ENCODE data around the gene PPFIBP2. TPM values are rescaled to one million over a fixed set of nuclear protein-coding genes. Genes with fewer than 3 reads are reported as not detected.

PPFIBP2 gene
- total RNA-seq, 2 experiments from 2014 or later, result 22.2 to 26.1 TPM

DNA sequence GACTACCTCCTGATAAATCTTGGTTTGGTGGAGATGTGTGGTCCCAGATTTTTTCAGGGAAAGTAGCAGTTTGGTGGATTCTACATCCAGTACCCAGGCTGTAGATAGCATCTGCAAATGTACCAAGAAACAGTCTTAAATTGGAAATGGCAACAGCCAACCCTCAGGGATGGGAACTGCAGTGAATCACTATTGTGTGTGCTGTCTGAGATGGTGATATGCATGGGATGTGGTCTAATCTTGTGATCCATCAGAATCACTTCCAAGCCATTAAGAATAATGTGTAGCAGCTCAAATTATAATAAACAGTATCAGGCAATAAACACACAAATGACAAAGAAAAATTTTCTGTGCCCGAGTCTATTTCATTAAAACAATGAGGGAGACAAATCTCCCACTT is 25.1 kb upstream of the PPFIBP2 start:
- H3K9me3 Mint-ChIP-seq, result no peaks in the 10 kb centered on the region
- no peaks in the 10 kb centered on the region for H3K27me3 Mint-ChIP-seq (ENCODE audit: low read depth)
- DNase-seq, result no peak
- H3K27ac Mint-ChIP-seq, result no peak overlapping the region
- intact Hi-C loops (cut with micrococcal nuclease), result no loop called here
- H3K36me3 Mint-ChIP-seq (ENCODE audit: low read depth), result no peaks in the 10 kb centered on the region
- no peaks in the 10 kb centered on the region for H3K4me1 Mint-ChIP-seq (ENCODE audit: low read depth)
- no peak overlapping the region for H3K4me3 Mint-ChIP-seq
- CTCF ChIA-PET, result no interaction called here

DNA sequence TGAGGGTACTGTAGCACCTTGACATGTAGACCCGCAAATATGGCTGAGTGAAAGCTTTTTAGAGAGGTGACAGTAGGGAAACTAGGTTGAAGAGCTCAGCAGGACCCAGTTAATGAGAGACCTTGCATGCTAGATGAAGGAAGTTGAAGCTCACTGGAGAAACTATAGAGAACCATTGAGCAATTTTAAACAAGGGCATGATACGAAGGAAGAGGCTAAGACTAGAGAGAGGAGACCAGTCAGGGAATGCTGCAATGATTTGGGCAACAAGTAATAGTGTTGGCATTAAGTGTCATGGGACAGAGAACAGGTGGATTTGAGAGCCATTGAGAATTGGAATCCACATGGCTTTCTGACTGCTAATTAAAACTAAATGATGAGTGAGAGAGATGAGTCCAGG is 24.4 kb upstream of the PPFIBP2 start:
- Mint-ChIP-seq H3K27ac (no peak overlapping the region), H3K9me3 (no peaks in the 10 kb centered on the region), H3K4me1 (ENCODE audit: low read depth) (no peaks in the 10 kb centered on the region), H3K4me3 (no peak overlapping the region), H3K27me3 (ENCODE audit: low read depth) (no peaks in the 10 kb centered on the region), H3K36me3 (ENCODE audit: low read depth) (no peaks in the 10 kb centered on the region)
- no peak for DNase-seq
- CTCF ChIA-PET, result no interaction called here
- intact Hi-C loops (cut with micrococcal nuclease), result no loop called here

DNA sequence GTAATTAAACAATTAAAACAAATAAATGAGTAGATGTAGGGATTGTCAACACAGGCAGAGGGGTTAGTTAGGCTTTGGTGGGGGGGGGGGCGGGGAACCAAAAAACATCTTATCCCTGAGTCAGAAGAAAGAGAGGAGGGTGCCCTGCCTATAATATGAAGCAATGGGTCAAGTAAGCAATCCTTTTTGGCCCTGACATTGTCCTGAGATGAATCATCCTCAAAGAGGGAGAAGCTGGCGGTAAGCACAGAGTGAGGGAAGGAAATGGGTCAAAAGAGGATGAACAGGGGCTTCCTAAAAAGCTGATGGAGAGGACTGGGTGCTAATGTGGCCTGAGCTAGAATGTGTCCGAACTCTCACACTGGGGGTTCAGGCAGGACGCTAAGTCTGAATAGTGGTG is 23.7 kb upstream of the PPFIBP2 start:
- no peak overlapping the region for H3K27ac Mint-ChIP-seq
- no peak for DNase-seq
- intact Hi-C loops (cut with micrococcal nuclease), result no loop called here
- H3K27me3 Mint-ChIP-seq (ENCODE audit: low read depth), result no peaks in the 10 kb centered on the region
- no peaks in the 10 kb centered on the region for H3K4me1 Mint-ChIP-seq (ENCODE audit: low read depth)
- CTCF ChIA-PET, result interaction anchor here (1.0 kb wide), 1 partner anchor 197 kb away, joined by 3 read pairs; no protein-coding TSS in a partner anchor
- no peak overlapping the region for H3K4me3 Mint-ChIP-seq
- no peaks in the 10 kb centered on the region for H3K9me3 Mint-ChIP-seq
- H3K36me3 Mint-ChIP-seq (ENCODE audit: low read depth), result no peaks in the 10 kb centered on the region

DNA sequence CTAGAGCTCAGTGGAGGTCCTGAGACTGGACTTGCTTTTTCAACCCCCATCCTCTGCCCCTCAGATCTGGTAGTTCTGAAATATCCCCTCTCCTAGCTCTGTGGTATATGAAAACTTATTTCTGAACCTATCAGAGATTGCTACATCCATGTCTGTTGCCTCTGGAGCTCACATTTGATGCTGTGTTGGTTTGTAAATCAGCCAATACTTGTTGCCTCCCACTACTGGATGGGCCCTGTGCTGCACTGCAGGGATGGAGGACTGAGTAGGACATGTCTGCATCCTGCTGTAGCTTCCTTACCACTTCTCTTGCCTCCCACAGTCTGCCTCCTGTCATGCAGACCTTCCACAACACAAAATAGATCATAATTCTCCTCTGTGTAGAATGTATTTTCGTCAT is 23.3 kb upstream of the PPFIBP2 start:
- no peaks in the 10 kb centered on the region for H3K4me1 Mint-ChIP-seq (ENCODE audit: low read depth)
- CTCF ChIA-PET, result interaction anchor here (0.8 to 1.0 kb wide), 2 partner anchors 197 to 482 kb away, joined by 3 read pairs; no protein-coding TSS in a partner anchor

DNA sequence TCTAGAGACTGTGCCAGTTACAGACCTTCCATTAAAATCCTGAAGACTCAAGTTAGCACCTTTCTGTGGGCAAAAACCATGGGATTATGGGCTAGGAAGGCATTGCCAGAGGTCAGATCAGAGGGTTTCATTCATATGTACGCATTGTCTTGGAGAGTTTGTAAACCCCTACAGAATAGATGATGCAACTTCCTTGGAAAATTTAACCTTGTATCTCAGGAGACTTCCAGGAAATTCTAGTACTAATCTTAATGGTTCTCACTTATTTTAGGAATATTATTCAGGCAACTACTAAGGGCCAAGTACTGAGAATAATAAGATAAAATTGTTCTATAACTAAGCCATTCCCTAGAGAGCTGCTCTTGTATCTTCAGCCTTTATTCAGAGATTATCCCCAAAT is 21.5 kb upstream of the PPFIBP2 start:
- CTCF ChIA-PET, result no interaction called here
- Mint-ChIP-seq H3K27ac (no peak overlapping the region), H3K27me3 (ENCODE audit: low read depth) (no peaks in the 10 kb centered on the region), H3K4me1 (ENCODE audit: low read depth) (peaks cover 8% of the 10 kb centered on the region), H3K4me3 (no peak overlapping the region), H3K9me3 (no peaks in the 10 kb centered on the region), H3K36me3 (ENCODE audit: low read depth) (no peaks in the 10 kb centered on the region)
- intact Hi-C loops (cut with micrococcal nuclease), result no loop called here
- DNase-seq, result no peak

More for the DNA sequence above, 23.3 kb upstream of the PPFIBP2 start:
- Mint-ChIP-seq H3K4me3 (no peak overlapping the region), H3K27me3 (ENCODE audit: low read depth) (no peaks in the 10 kb centered on the region), H3K9me3 (no peaks in the 10 kb centered on the region), H3K36me3 (ENCODE audit: low read depth) (no peaks in the 10 kb centered on the region), H3K27ac (no peak overlapping the region)
- no peak for DNase-seq
- intact Hi-C loops (cut with micrococcal nuclease), result no loop called here

DNA sequence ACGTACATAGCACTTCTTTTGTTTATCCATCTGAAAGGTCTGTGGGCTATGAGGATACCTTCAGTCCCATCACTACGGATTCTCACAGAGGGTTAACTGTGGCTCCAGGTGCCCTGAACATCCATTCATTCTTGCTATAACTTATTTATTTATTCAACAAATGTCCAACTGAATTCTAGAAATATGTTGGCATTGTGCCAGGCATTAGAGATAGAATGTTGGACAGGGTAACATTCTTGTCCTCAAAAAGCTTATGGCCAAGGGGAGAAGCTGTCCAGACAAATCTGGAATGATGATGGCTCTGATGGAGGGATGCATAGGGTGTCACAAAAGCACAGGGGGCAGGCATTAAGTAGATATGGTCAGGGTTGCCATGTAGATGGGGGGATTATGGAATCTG is 20.1 kb upstream of the PPFIBP2 start:
- DNase-seq, result no peak
- no peaks in the 10 kb centered on the region for H3K27me3 Mint-ChIP-seq (ENCODE audit: low read depth)

DNA sequence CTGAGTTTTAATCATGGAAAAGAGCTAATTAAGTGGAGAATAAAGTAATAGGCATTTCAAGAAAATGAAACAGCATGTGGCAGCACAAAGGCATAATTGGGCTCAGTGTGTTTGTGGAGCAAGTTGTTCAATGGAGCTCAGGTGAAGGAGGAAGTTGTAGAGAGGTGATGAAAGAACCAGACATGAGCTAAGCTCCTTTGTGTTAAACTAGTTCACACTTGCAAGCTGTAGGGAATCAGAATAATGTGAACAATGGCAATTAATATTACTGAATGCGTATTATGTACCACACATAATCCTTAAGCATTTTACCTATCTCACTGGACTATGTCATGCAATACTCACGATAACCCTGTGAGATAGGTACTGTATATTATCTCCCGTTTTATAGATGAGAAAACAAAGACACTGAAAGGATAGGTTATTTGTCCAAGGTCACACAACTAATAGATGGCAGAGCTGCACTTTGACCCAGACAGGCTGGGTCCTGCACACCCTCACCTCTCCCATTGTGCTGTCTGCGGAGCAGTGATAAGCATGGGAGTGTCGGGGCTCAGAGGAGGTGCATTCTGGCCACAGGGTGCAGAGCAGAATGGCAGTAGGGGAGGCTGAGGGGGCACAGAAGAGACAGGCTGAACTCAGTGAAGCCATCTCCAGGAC is 19.6 kb upstream of the PPFIBP2 start:
- H3K4me1 Mint-ChIP-seq (ENCODE audit: low read depth), result peaks cover 8% of the 10 kb centered on the region
- H3K4me3 Mint-ChIP-seq, result no peak overlapping the region
- H3K27ac Mint-ChIP-seq, result no peak overlapping the region
- H3K9me3 Mint-ChIP-seq, result no peaks in the 10 kb centered on the region
- intact Hi-C loops (cut with micrococcal nuclease), result no loop called here
- DNase-seq, result no peak
- H3K36me3 Mint-ChIP-seq (ENCODE audit: low read depth), result no peaks in the 10 kb centered on the region
- H3K27me3 Mint-ChIP-seq (ENCODE audit: low read depth), result no peaks in the 10 kb centered on the region
- CTCF ChIA-PET, result no interaction called here

More for the DNA sequence above, 20.1 kb upstream of the PPFIBP2 start:
- intact Hi-C loops (cut with micrococcal nuclease), result no loop called here
- CTCF ChIA-PET, result no interaction called here
- Mint-ChIP-seq H3K36me3 (ENCODE audit: low read depth) (no peaks in the 10 kb centered on the region), H3K9me3 (no peaks in the 10 kb centered on the region), H3K4me3 (no peak overlapping the region), H3K4me1 (ENCODE audit: low read depth) (peaks cover 8% of the 10 kb centered on the region), H3K27ac (no peak overlapping the region)

DNA sequence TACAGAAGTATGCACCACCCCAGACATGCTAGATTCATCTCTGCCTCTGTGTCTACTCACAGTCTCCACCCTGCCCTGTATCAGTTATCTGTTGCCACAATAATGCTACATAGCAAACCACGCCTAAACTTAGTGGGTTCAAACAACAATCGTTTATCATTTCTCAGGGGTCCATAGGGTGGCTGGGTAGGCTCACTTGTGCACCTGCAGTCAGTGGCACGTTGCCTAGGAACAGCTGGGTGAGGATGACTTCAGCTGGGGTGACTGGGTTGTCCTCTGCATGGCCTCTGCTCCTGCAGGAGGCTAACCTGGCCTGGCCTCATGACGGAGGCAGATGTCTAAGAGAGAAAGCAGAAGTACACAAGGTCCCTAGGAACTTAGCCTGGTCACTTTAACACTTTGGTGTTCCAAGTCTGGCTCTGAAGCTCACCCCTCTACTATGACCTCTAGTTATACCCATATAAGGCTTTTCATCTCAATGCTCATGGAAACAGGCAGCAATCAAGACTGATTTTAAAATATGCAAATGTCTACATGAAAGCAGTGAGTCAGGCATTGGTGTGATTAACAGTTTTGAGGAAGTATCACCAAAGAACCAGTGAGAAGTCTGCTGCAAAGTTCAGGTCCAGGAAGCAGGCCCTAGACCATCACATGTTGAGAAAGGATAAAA is 17.8 kb upstream of the PPFIBP2 start:
- no peak overlapping the region for H3K4me3 Mint-ChIP-seq
- H3K9me3 Mint-ChIP-seq, result no peaks in the 10 kb centered on the region
- H3K36me3 Mint-ChIP-seq (ENCODE audit: low read depth), result no peaks in the 10 kb centered on the region
- peaks cover 8% of the 10 kb centered on the region for H3K4me1 Mint-ChIP-seq (ENCODE audit: low read depth)
- intact Hi-C loops (cut with micrococcal nuclease), result loop anchor here (1.0 kb wide), 1 partner anchor 17 kb away; the partner anchor contains the start of gene PPFIBP2
- peak overlapping the region; percentile 37 for H3K27ac Mint-ChIP-seq
- DNase-seq, result peak; percentile 18
- no peaks in the 10 kb centered on the region for H3K27me3 Mint-ChIP-seq (ENCODE audit: low read depth)
- CTCF ChIA-PET, result no interaction called here

DNA sequence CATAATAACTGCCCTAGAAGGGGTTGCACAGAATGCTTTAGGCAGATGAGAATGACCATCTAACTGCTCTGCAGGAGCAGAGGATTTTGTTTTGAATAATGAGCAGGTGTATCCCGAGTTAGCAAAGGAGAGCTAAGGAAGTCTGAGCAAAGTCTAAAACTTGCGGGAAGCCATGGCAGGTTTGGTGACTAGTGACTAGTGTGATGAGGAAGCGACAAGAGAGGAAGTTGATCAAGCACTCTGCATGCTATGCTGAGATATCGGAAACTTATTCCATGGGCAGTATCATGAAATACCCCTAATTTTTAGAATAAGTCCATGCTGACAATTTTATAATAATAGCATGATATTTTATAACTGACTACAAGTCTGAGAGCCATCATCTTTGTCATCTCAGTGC is 15.6 kb upstream of the PPFIBP2 start:
- Mint-ChIP-seq H3K27ac (no peak overlapping the region), H3K4me3 (no peak overlapping the region), H3K9me3 (no peaks in the 10 kb centered on the region), H3K4me1 (ENCODE audit: low read depth) (peaks cover 8% of the 10 kb centered on the region), H3K27me3 (ENCODE audit: low read depth) (no peaks in the 10 kb centered on the region), H3K36me3 (ENCODE audit: low read depth) (no peaks in the 10 kb centered on the region)
- CTCF ChIA-PET, result no interaction called here
- intact Hi-C loops (cut with micrococcal nuclease), result no loop called here
- no peak for DNase-seq

DNA sequence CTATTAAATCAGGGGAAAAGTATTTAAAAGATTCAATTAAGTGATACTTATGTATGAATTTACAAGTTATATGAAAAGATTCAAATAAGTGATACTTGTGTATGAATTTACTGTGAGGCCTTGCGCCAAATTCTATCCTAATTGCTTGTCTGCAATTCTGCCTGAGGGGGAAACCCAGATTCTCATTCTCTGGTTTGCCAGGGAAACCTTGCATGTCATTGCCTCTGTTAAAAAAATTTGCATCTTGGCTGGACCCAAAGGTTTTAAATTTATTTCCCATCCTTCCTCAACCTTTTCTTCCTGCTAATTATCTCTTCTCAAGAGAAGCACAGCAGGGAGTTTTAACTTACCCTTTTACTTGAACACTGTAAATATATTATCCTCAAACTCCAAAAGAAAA is 14.7 kb upstream of the PPFIBP2 start:
- H3K9me3 Mint-ChIP-seq, result no peaks in the 10 kb centered on the region
- intact Hi-C loops (cut with micrococcal nuclease), result no loop called here
- H3K4me1 Mint-ChIP-seq (ENCODE audit: low read depth), result peaks cover 8% of the 10 kb centered on the region
- no peak overlapping the region for H3K27ac Mint-ChIP-seq
- H3K36me3 Mint-ChIP-seq (ENCODE audit: low read depth), result no peaks in the 10 kb centered on the region
- no peaks in the 10 kb centered on the region for H3K27me3 Mint-ChIP-seq (ENCODE audit: low read depth)
- CTCF ChIA-PET, result no interaction called here
- DNase-seq, result no peak
- H3K4me3 Mint-ChIP-seq, result no peak overlapping the region

DNA sequence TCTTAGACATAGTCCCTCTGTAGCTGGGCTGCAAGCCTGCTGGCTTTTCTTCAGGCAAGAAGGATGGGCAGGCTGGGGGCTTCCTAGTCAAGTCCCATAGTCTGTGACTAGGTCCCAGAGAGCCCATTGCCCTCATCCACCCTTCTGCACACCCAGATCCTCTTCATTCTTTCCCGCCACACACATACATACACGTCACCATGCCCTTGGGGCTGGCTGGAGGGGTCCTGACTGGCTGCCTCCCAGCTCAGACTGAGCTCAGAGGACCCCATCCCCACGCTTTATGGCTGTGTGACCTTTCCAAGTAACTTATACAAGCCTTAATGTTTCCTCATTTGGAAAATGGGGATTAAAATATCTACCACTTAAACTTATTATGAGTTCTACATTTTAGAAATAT is 13.5 kb upstream of the PPFIBP2 start:
- intact Hi-C loops (cut with micrococcal nuclease), result no loop called here
- DNase-seq, result no peak
- no peak overlapping the region for H3K4me3 Mint-ChIP-seq
- H3K36me3 Mint-ChIP-seq (ENCODE audit: low read depth), result no peaks in the 10 kb centered on the region
- H3K27me3 Mint-ChIP-seq (ENCODE audit: low read depth), result no peaks in the 10 kb centered on the region
- peaks cover 8% of the 10 kb centered on the region for H3K4me1 Mint-ChIP-seq (ENCODE audit: low read depth)
- H3K9me3 Mint-ChIP-seq, result no peaks in the 10 kb centered on the region
- H3K27ac Mint-ChIP-seq, result no peak overlapping the region
- CTCF ChIA-PET, result no interaction called here

DNA sequence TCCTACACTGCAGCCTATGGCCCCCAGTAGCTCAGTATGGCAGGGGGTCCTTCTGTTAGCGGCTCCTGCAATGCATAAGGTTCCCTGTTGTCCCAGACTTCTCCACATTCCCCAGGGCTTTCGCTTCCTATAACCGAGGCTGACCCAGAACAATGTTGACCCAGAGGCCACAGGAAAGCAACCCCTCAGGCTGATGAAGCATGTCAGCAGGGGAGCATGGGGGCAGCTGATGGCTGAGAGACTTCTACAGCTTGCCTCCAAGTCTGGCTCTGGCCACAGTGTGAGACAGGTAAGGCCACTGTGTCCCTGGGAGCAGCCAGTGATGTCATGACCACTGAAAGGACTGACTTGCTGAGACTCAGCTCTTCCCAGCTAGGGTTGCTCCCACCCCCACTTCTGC is 12.5 kb upstream of the PPFIBP2 start:
- intact Hi-C loops (cut with micrococcal nuclease), result no loop called here
- no peaks in the 10 kb centered on the region for H3K36me3 Mint-ChIP-seq (ENCODE audit: low read depth)
- H3K4me3 Mint-ChIP-seq, result no peak overlapping the region
- H3K4me1 Mint-ChIP-seq (ENCODE audit: low read depth), result peaks cover 4% of the 10 kb centered on the region
- DNase-seq, result no peak
- CTCF ChIA-PET, result no interaction called here
- no peak overlapping the region for H3K27ac Mint-ChIP-seq
- H3K9me3 Mint-ChIP-seq, result no peaks in the 10 kb centered on the region
- H3K27me3 Mint-ChIP-seq (ENCODE audit: low read depth), result no peaks in the 10 kb centered on the region

DNA sequence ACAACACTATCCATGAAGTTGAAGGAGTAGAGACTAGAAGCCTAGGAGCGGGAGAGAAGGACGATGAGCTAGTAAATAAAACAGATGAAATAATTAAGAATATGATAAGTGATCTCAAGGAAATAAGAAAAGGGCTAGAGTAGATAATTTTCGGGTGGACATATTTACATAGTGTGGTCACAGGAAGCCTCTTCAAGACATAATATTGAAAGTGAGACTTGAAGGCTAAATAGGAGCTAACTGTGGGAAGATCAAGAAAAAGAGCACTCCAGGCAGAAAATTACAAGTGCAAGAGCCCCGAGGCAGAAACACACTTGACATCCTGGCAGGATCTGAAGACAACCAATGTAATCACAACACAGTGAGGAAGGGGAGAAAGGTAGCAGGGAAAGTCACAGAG is 11.9 kb upstream of the PPFIBP2 start:
- CTCF ChIA-PET, result no interaction called here
- no peaks in the 10 kb centered on the region for H3K9me3 Mint-ChIP-seq
- no peak overlapping the region for H3K4me3 Mint-ChIP-seq
- no peaks in the 10 kb centered on the region for H3K4me1 Mint-ChIP-seq (ENCODE audit: low read depth)
- no peaks in the 10 kb centered on the region for H3K36me3 Mint-ChIP-seq (ENCODE audit: low read depth)
- H3K27ac Mint-ChIP-seq, result no peak overlapping the region
- no peak for DNase-seq
- intact Hi-C loops (cut with micrococcal nuclease), result no loop called here
- H3K27me3 Mint-ChIP-seq (ENCODE audit: low read depth), result no peaks in the 10 kb centered on the region

Measured in activated naive CD4-positive, alpha-beta T cell treated with anti-CD3 and anti-CD28 coated beads for 36 hours (primary cell).